K562 (cell line): ENCODE data around the gene UBE2N. TPM values are rescaled to one million over a fixed set of nuclear protein-coding genes. Genes with fewer than 3 reads are reported as not detected.
A peak's percentile ranks its signal among the peaks of the same experiment; 100 is the strongest.

Source experiments
- ATAC-seq: fragments of 200-7000 bp; cut with Tn5 transposase; 3 replicates; pipeline ENCODE4 v1.9.1; 2020; ENCODE audit warnings: moderate library complexity
- BruUV-seq: library from RNA; stranded (reverse); fragments of 400-500 nt; replicated peaks from 2 replicates; lab custom pipeline; 2021; lab: Mats Ljungman, UMichigan
- CTCF ChIA-PET: fragments of 300-600 bp; formaldehyde crosslinking; extraction: SDS; loops from one replicate; lab custom pipeline; 2021; ENCODE audit warnings: low intra/inter-chr PET ratio; lab: Yijun Ruan, JAX
- POLR2A ChIA-PET: fragments of 300-600, 350-650 bp; sonication (Branson Sonifier 250); formaldehyde crosslinking; extraction: SDS; loops from one replicate; lab custom pipeline; 2021; ENCODE audit warnings: antibody characterized with exemption, inconsistent platforms; lab: Yijun Ruan, JAX
- DNase-seq, 4 experiments: peaks; one replicate each; pipeline versions ENCODE4 v3.0.0 to v3.0.0-alpha.2; 2011 to 2018; ENCODE audit warnings: low spot score in 3 of 4, mixed read lengths in 3 of 4; ENCODE audit errors: extremely low read depth in 1 of 4
- FAIRE-seq: peaks from 2 replicates; lab custom pipeline; 2011; peaks lifted over from hg19 to GRCh38; lab: Jason Lieb, UNC
- H2AFZ ChIP-seq: 2 replicates; pipeline ENCODE4 v1.6.0; 2011; ENCODE audit warnings: low read depth, low read length, control low read depth, inconsistent platforms
- H3K27ac ChIP-seq: fragments of 200-600 bp; 3 replicates; pipeline ENCODE4 v1.8.0; 2011; ENCODE audit warnings: low read depth, mild to moderate bottlenecking, control low read depth, inconsistent platforms, low read length, moderate library complexity, mixed read lengths; ENCODE audit errors: extremely low read depth
- H3K27me3 ChIP-seq, 2 experiments: fragments of 300-600 bp in 1 of 2; 2 replicates in 1 of 2; 3 replicates in 1 of 2; pipeline versions ENCODE4 v1.6.0 to v1.8.0; 2011; ENCODE audit warnings: inconsistent platforms in 2 of 2, low read length in 2 of 2, mild to moderate bottlenecking in 1 of 2, mixed read lengths in 1 of 2, moderate library complexity in 1 of 2; ENCODE audit not compliant: control insufficient read depth in 2 of 2, insufficient read depth in 2 of 2
- H3K36me3 ChIP-seq: fragments of 300-600 bp; 3 replicates; pipeline ENCODE4 v1.8.0; 2011; ENCODE audit warnings: mild to moderate bottlenecking, low read length, inconsistent platforms; ENCODE audit not compliant: control insufficient read depth, insufficient read depth
- H3K4me1 ChIP-seq, 2 experiments: fragments of 200-600 bp in 1 of 2; replicated peaks in 1 of 2; 2 replicates in 1 of 2; 3 replicates in 1 of 2; pipeline versions ENCODE4 v1.5.1 to v1.8.0; 2011; ENCODE audit warnings: inconsistent platforms in 2 of 2, low read length in 2 of 2, mild to moderate bottlenecking in 1 of 2, mixed read lengths in 1 of 2, moderate library complexity in 1 of 2; ENCODE audit not compliant: control insufficient read depth in 2 of 2, insufficient read depth in 2 of 2
- H3K4me2 ChIP-seq: 2 replicates; pipeline ENCODE4 v1.6.1; 2011; ENCODE audit warnings: low read length, control low read depth, inconsistent platforms, mixed read lengths; ENCODE audit not compliant: insufficient read depth
- H3K4me3 ChIP-seq: fragments of 200-600 bp; sonication (generic), shearing (Covaris generic); 2 replicates; pipeline ENCODE4 v1.5.1; 2016; ENCODE audit warnings: control low read depth, inconsistent platforms
- H3K79me2 ChIP-seq: fragments of 200-600 bp; 3 replicates; pipeline ENCODE4 v1.8.0; 2011; ENCODE audit warnings: low read length, inconsistent platforms; ENCODE audit not compliant: control insufficient read depth, insufficient read depth
- H3K9ac ChIP-seq, 2 experiments: 2 replicates each; pipeline versions ENCODE4 v1.6.0 to v1.6.1; 2011; ENCODE audit warnings: low read depth in 2 of 2, low read length in 2 of 2, control low read depth in 1 of 2, inconsistent platforms in 1 of 2, mild to moderate bottlenecking in 1 of 2, mixed read lengths in 1 of 2; ENCODE audit not compliant: insufficient read depth in 1 of 2
- H3K9me1 ChIP-seq: one replicate; pipeline ENCODE4 v1.6.0; 2011; ENCODE audit warnings: inconsistent platforms, mild to moderate bottlenecking, low read length, moderate library complexity; ENCODE audit not compliant: control insufficient read depth, insufficient read depth
- H3K9me3 ChIP-seq: replicated peaks from 2 replicates; pipeline ENCODE4 v1.5.1; 2011; ENCODE audit warnings: low read depth, low read length, inconsistent platforms; ENCODE audit not compliant: control insufficient read depth, insufficient read depth
- H4K20me1 ChIP-seq: replicated peaks from 2 replicates; pipeline ENCODE4 v1.6.1; 2011; ENCODE audit warnings: low read length, inconsistent platforms, mixed read lengths; ENCODE audit not compliant: control insufficient read depth, insufficient read depth
- DACH1 ChIP-seq: fragments of 450-650 bp; IDR thresholded peaks from 2 replicates; pipeline ENCODE4 v1.6.1; 2018; ENCODE audit not compliant: partially characterized antibody
- SAFB ChIP-seq: fragments of 200-400 bp; formaldehyde crosslinking; IDR thresholded peaks from 2 replicates; pipeline ENCODE4 v1.6.1; 2017; ENCODE audit warnings: low read depth, low read length, borderline replicate concordance
- ZKSCAN8 ChIP-seq: fragments of 200-800 bp; sonication (Bioruptor generic); IDR thresholded peaks from 2 replicates; pipeline ENCODE4 v1.6.1; 2016; ENCODE audit warnings: missing genetic modification characterization, missing compliant biosample characterization
- ZNF146 ChIP-seq: IDR thresholded peaks from one replicate; pipeline ENCODE4 v1.6.1; 2018; ENCODE audit warnings: missing compliant biosample characterization; ENCODE audit not compliant: unreplicated experiment
- WGBS: fragments of 100-300 bp; shearing (Covaris generic); methylation state at CpG from one replicate; pipeline ENCODE4 v1.1.6; 2016; ENCODE audit warnings: low coverage, mixed read lengths; ENCODE audit not compliant: insufficient coverage; ENCODE audit errors: missing lambda C conversion rate; 5-methylcytosine and 5-hydroxymethylcytosine counted together
- in situ Hi-C: fragments of 300-500 bp; cut with MboI; formaldehyde crosslinking; loops from 4 replicates; pipeline ENCODE4 v1.15.0; 2018; ENCODE audit warnings: inconsistent platforms, mixed read lengths
- intact Hi-C: fragments of 100-400 bp; cut with micrococcal nuclease; formaldehyde crosslinking; loops from 2 replicates; pipeline ENCODE4 v1.14.2; 2022
- polyA plus RNA-seq, 8 experiments: library from polyadenylated mRNA; depleted of rRNA in 4 of 8; stranded (reverse) in 5 of 8; unstranded in 3 of 8; fragments of >200 nt; fragmentation: Nextera tagmentation in 2 of 8; fragmentation: Illumina TruSeq in 1 of 8; extraction: Ambion mirVana in 2 of 8; extraction: Trizol in 1 of 8; gene quantifications; 2 replicates each; pipeline versions ENCODE4 v1.2.1 to v1.2.3, GENCODE V29; 2011 to 2014; ENCODE audit warnings: inconsistent platforms in 1 of 8, missing spikeins in 1 of 8
- total RNA-seq, 7 experiments: library from RNA; depleted of rRNA in 6 of 7; stranded (reverse); fragments of >200 nt in 6 of 7; fragmentation: Illumina TruSeq in 2 of 7; extraction: Trizol in 2 of 7; gene quantifications; 2 replicates each; pipeline versions ENCODE4 v1.2.1 to v1.2.3, GENCODE V29; 2011 to 2021; ENCODE audit warnings: low replicate concordance in 1 of 7
- TF ChIP-seq, protein P1 (sequence below): fragments of 450-650 bp; formaldehyde crosslinking; IDR thresholded peaks from 2 replicates; pipeline ENCODE4 v1.4.0; 2020; ENCODE audit warnings: mild to moderate bottlenecking, moderate library complexity
- TF ChIP-seq, protein P2 (sequence below): sonication (generic); formaldehyde crosslinking; IDR thresholded peaks from 2 replicates; pipeline ENCODE4 v1.8.0; 2022; ENCODE audit warnings: mild to moderate bottlenecking, missing genetic modification reagents

UBE2N gene
- total and polyA plus RNA-seq, 9 of the 15 experiments (the other 6 are each of a cell fraction or from before 2014, with no cell fraction given) = 189 to 826 (median 260) TPM

DNA sequence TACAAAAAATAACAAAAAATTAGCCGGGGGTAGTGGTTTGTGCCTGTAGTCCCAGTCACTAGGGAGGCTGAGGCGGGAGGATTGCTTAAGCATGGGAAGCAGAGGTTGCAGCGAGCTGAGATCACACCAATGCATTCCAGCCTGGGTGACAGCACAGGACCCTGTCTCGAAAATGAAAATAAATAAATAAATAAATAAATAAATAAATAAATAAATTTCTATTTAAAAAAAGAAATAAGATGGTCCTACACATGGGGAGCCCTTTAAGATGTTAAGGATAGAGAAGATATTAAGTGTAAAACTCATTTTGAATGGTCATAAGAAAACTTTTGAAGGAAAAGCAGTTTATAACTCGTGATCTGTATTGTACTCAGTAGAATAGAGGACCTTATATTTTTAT lies 17.4 kb upstream of the UBE2N start (continued):
- TF ChIP-seq, protein P1, sequence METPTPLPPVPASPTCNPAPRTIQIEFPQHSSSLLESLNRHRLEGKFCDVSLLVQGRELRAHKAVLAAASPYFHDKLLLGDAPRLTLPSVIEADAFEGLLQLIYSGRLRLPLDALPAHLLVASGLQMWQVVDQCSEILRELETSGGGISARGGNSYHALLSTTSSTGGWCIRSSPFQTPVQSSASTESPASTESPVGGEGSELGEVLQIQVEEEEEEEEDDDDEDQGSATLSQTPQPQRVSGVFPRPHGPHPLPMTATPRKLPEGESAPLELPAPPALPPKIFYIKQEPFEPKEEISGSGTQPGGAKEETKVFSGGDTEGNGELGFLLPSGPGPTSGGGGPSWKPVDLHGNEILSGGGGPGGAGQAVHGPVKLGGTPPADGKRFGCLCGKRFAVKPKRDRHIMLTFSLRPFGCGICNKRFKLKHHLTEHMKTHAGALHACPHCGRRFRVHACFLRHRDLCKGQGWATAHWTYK (CRISPR knock-in tag) = no peak
- TF ChIP-seq, protein P2, sequence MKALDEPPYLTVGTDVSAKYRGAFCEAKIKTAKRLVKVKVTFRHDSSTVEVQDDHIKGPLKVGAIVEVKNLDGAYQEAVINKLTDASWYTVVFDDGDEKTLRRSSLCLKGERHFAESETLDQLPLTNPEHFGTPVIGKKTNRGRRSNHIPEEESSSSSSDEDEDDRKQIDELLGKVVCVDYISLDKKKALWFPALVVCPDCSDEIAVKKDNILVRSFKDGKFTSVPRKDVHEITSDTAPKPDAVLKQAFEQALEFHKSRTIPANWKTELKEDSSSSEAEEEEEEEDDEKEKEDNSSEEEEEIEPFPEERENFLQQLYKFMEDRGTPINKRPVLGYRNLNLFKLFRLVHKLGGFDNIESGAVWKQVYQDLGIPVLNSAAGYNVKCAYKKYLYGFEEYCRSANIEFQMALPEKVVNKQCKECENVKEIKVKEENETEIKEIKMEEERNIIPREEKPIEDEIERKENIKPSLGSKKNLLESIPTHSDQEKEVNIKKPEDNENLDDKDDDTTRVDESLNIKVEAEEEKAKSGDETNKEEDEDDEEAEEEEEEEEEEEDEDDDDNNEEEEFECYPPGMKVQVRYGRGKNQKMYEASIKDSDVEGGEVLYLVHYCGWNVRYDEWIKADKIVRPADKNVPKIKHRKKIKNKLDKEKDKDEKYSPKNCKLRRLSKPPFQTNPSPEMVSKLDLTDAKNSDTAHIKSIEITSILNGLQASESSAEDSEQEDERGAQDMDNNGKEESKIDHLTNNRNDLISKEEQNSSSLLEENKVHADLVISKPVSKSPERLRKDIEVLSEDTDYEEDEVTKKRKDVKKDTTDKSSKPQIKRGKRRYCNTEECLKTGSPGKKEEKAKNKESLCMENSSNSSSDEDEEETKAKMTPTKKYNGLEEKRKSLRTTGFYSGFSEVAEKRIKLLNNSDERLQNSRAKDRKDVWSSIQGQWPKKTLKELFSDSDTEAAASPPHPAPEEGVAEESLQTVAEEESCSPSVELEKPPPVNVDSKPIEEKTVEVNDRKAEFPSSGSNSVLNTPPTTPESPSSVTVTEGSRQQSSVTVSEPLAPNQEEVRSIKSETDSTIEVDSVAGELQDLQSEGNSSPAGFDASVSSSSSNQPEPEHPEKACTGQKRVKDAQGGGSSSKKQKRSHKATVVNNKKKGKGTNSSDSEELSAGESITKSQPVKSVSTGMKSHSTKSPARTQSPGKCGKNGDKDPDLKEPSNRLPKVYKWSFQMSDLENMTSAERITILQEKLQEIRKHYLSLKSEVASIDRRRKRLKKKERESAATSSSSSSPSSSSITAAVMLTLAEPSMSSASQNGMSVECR (CRISPR knock-in tag) = no peak
- TF ChIP-seq ZKSCAN8 (CRISPR knock-in tag) = no peak

DNA sequence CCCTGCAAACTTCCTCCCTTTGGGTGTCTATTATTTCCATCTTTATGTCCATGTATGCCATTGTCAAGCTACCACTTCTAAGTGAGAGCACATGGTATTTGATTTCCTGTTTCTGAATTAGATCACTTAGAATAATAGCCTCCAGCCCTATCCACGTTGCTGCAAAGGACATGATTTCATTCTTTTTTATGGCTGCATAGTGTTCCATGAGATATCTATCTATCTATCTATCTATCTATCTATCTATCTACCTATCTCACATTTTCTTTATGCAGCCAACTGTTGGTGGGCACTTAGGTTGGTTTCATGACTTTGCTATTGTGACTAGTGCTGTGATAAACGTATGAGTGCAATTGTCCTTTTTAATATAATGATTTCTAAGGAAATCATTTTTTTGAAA lies 14.3 kb upstream of the UBE2N start:
- H3K9me1 ChIP-seq = no peaks in the 10 kb centered on the region
- H3K4me1 ChIP-seq = 0 out of 5 replicates have a peak, but pooled peaks cover 0 to 10% of the 10 kb centered on the region in 2 experiments
- no peak overlapping the region for H3K4me3 ChIP-seq
- ChIA-PET POLR2A (interaction anchor here (0.6 kb wide), 1 partner anchor 41 kb away, joined by 3 read pairs; no protein-coding TSS in a partner anchor), CTCF (no interaction called here)
- H3K36me3 ChIP-seq = no peaks in the 10 kb centered on the region
- DNase-seq = no peak
- intact Hi-C loops (no loop called here), in situ Hi-C loops (no loop called here)
- no peak for ATAC-seq
- H4K20me1 ChIP-seq = no peaks in the 10 kb centered on the region
- H3K79me2 ChIP-seq = no peaks in the 10 kb centered on the region
- BruUV-seq = no TSS peak
- H2AFZ ChIP-seq = no peak overlapping the region
- no peak overlapping the region for H3K27ac ChIP-seq
- no peaks in the 10 kb centered on the region for H3K27me3 ChIP-seq
- WGBS = 25% methylated on average over 2 of the region's 2 CpGs
- FAIRE-seq = no peak
- no peak overlapping the region for H3K4me2 ChIP-seq
- TF ChIP-seq DACH1 = peak; percentile 59
- TF ChIP-seq SAFB = no peak
- peak; percentile 79 for TF ChIP-seq ZNF146 (CRISPR knock-in tag)
- H3K9ac ChIP-seq = no peak overlapping the region
- H3K9me3 ChIP-seq = no peaks in the 10 kb centered on the region
